HepG2 (cell line): ENCODE data around the gene BET1L. TPM values are rescaled to one million over a fixed set of nuclear protein-coding genes. Genes with fewer than 3 reads are reported as not detected.
A peak's percentile ranks its signal among the peaks of the same experiment; 100 is the strongest.

Experiments
- BCL3 ChIP-seq: sonication (generic); formaldehyde crosslinking; IDR thresholded peaks from 2 replicates; pipeline ENCODE4 v1.5.1; 2020; ENCODE audit warnings: mild to moderate bottlenecking, missing genetic modification reagents, moderate library complexity
- FUBP1 ChIP-seq: sonication (generic); formaldehyde crosslinking; IDR thresholded peaks from 2 replicates; pipeline ENCODE4 v1.5.1; 2020; ENCODE audit warnings: missing genetic modification reagents, mild to moderate bottlenecking, borderline replicate concordance
- HNF1A ChIP-seq, 2 experiments: sonication (generic) in 1 of 2; formaldehyde crosslinking in 1 of 2; IDR thresholded peaks; 2 replicates each; pipeline versions ENCODE4 v1.4.0 to v1.6.1; 2016 to 2020; ENCODE audit warnings: borderline replicate concordance in 1 of 2, low read depth in 1 of 2, mild to moderate bottlenecking in 1 of 2, missing genetic modification reagents in 1 of 2
- NKX3-1 ChIP-seq: sonication (generic); formaldehyde crosslinking; IDR thresholded peaks from 2 replicates; pipeline ENCODE4 v1.5.0; 2020; ENCODE audit warnings: missing genetic modification reagents
- REST ChIP-seq, 2 experiments: IDR thresholded peaks; 2 replicates each; pipeline ENCODE4 v1.6.1; 2011 to 2012; ENCODE audit warnings: low read length in 2 of 2, borderline replicate concordance in 1 of 2, low read depth in 1 of 2, mild to moderate bottlenecking in 1 of 2, moderate library complexity in 1 of 2
- RORA ChIP-seq: sonication (generic); formaldehyde crosslinking; IDR thresholded peaks from 2 replicates; pipeline ENCODE4 v1.5.0; 2020; ENCODE audit warnings: mild to moderate bottlenecking, missing genetic modification reagents, moderate library complexity
- TARDBP ChIP-seq: sonication (generic); formaldehyde crosslinking; IDR thresholded peaks from 2 replicates; pipeline ENCODE4 v1.8.0; 2022; ENCODE audit warnings: mild to moderate bottlenecking, missing genetic modification reagents
- ZBTB7B ChIP-seq: sonication (generic); formaldehyde crosslinking; IDR thresholded peaks from 2 replicates; pipeline ENCODE4 v1.4.0; 2020; ENCODE audit warnings: missing genetic modification reagents
- ZFAT ChIP-seq: sonication (generic); formaldehyde crosslinking; conservative IDR thresholded peaks from 2 replicates; pipeline ENCODE4 v1.8.1; 2023; ENCODE audit warnings: missing genetic modification reagents, inconsistent platforms
- ZNF687 ChIP-seq: sonication (generic); formaldehyde crosslinking; IDR thresholded peaks from 2 replicates; pipeline ENCODE4 v1.5.1; 2020; ENCODE audit warnings: mild to moderate bottlenecking, missing genetic modification reagents, moderate library complexity
- ZSCAN30 ChIP-seq: sonication (generic); formaldehyde crosslinking; IDR thresholded peaks from 2 replicates; pipeline ENCODE4 v1.5.0; 2020; ENCODE audit warnings: mild to moderate bottlenecking, missing genetic modification reagents
- polyA plus RNA-seq, 8 experiments: library from polyadenylated mRNA; depleted of rRNA in 3 of 8; stranded (reverse) in 7 of 8; unstranded in 1 of 8; fragments of >200 nt; fragmentation: Illumina TruSeq in 4 of 8; extraction: Trizol in 4 of 8; gene quantifications; 2 replicates each; pipeline versions ENCODE4 v1.2.1 to v1.2.3, GENCODE V29; 2011 to 2016; ENCODE audit warnings: low read depth in 4 of 8, missing spikeins in 1 of 8, mixed read lengths in 1 of 8; ENCODE audit not compliant: insufficient read depth in 1 of 8
- total RNA-seq, 5 experiments: library from RNA; depleted of rRNA; stranded (reverse); fragments of >200 nt; fragmentation: Illumina TruSeq; extraction: Trizol; gene quantifications; 2 replicates each; pipeline ENCODE4 v1.2.3, GENCODE V29; 2016; ENCODE audit warnings: low read depth in 1 of 5

BET1L gene
- total and polyA plus RNA-seq, 2 of the 13 experiments (the other 11 are each of a cell fraction or from before 2014, with no cell fraction given), result 26.2 to 59.6 TPM

GRCh38 chr11:235997-236773 lies 29.0 kb upstream of the BET1L start, which contains the start of gene SIRT3 (continued):
- TF ChIP-seq ZNF687 (CRISPR knock-in tag) (peak; percentile 50), ZFAT (CRISPR knock-in tag) (no peak), FUBP1 (CRISPR knock-in tag) (no peak), RORA (no peak), TARDBP (CRISPR knock-in tag) (no peak), HNF1A (IDR thresholded peaks at IDR 0.05; ENCODE audit: low read depth) (no peak), HNF1A (CRISPR knock-in tag; IDR thresholded peaks at IDR 0.05; ENCODE audit: borderline replicate concordance) (no peak), BCL3 (CRISPR knock-in tag) (no peak; the same call in 1 of the 2 replicates), NKX3-1 (CRISPR knock-in tag) (peak; percentile 65; the same call in 1 of the 2 replicates), ZBTB7B (peak; percentile 62; the same call in 1 of the 2 replicates), ZSCAN30 (CRISPR knock-in tag) (no peak), REST (IDR thresholded peaks at IDR 0.05; ENCODE audit: borderline replicate concordance in 1 of 2, low read depth in 1 of 2, low read length in 2 of 2) (no peak)
